Measurements from ENCODE around the gene PDCD5.
"Not testable (repeated sequence)": the region's sequence is repeated elsewhere in the genome, so short reads cannot be mapped to it uniquely, and the experiment has no call there.

Gene PDCD5

GRCh38 chr19:32580901-32581704 lies at the start of gene PDCD5:
Gene PDCD5 (plus strand): TSS chr19:32581190. CDS start chr19:32581262, 72 bp downstream.
- peak; percentile 96 for DNase-seq

- no peak for DNase-seq
These were observed 48.8 kb upstream of the PDCD5 start for GRCh38 chr19:32532233-32532632.

GRCh38 chr19:32537580-32537979 lies 43.4 kb upstream of the PDCD5 start:
- no peak for DNase-seq

GRCh38 chr19:32539240-32539916 lies 41.6 kb upstream of the PDCD5 start:
- no peak for DNase-seq

GRCh38 chr19:32540621-32541020 lies 40.4 kb upstream of the PDCD5 start:
- no peak for DNase-seq

- not testable (repeated sequence) for DNase-seq
These were observed 39.6 kb upstream of the PDCD5 start for GRCh38 chr19:32541376-32541775.

- no peak for DNase-seq
These were observed 38.4 kb upstream of the PDCD5 start for GRCh38 chr19:32542477-32543108.

- no peak for DNase-seq
These were observed 37.7 kb upstream of the PDCD5 start for GRCh38 chr19:32543115-32543900.

GRCh38 chr19:32544917-32545316 lies 36.1 kb upstream of the PDCD5 start:
- no peak for DNase-seq

- DNase-seq = no peak
These were observed 30.3 kb upstream of the PDCD5 start for GRCh38 chr19:32550666-32551065.

- DNase-seq = no peak
These were observed 25.2 kb upstream of the PDCD5 start for GRCh38 chr19:32555786-32556185.

GRCh38 chr19:32558607-32559228 lies 22.3 kb upstream of the PDCD5 start:
- no peak for DNase-seq

GRCh38 chr19:32563761-32564160 lies 17.2 kb upstream of the PDCD5 start:
- DNase-seq = no peak

GRCh38 chr19:32566246-32566830 lies 14.7 kb upstream of the PDCD5 start:
- no peak for DNase-seq

GRCh38 chr19:32567486-32567885 lies 13.5 kb upstream of the PDCD5 start:
- DNase-seq = no peak

- DNase-seq = peak; percentile 44
These were observed 10.8 kb upstream of the PDCD5 start for GRCh38 chr19:32570081-32570785.

GRCh38 chr19:32571471-32572075 lies 9.4 kb upstream of the PDCD5 start:
- DNase-seq = not testable (repeated sequence)

- not testable (repeated sequence) for DNase-seq
These were observed 8.1 kb upstream of the PDCD5 start for GRCh38 chr19:32572700-32573491.

GRCh38 chr19:32573492-32573794 lies 7.5 kb upstream of the PDCD5 start:
- no peak for DNase-seq

- DNase-seq = no peak
These were observed 4.2 kb upstream of the PDCD5 start for GRCh38 chr19:32576790-32577189.

All from CD4-positive, alpha-beta T cell treated with Interleukin-4 for 4 hours (primary cell).